Measurements from ENCODE around the gene PPP1R15A.

The PPP1R15A gene

GRCh38 chr19:48830965-48831364, 41.3 kb upstream of the PPP1R15A start:
- H2BK120ac ChIP-seq (ENCODE audit: low read depth, low read length): no peak overlapping the region
- no peak overlapping the region for H2AFZ ChIP-seq (ENCODE audit: low read length)
- H3K23ac ChIP-seq (ENCODE audit: low read depth, low read length, poor library complexity): no peak overlapping the region
- H3K4me2 ChIP-seq (ENCODE audit: insufficient read depth, low read length, poor library complexity, severe bottlenecking): no peak overlapping the region
- H2BK5ac ChIP-seq (ENCODE audit: low read length): no peak overlapping the region
- H3K14ac ChIP-seq (ENCODE audit: low read length): no peak overlapping the region
- no peak overlapping the region for H3K4ac ChIP-seq (ENCODE audit: low read length)
- peaks cover 12 to 20% of the 10 kb centered on the region in 2 donors for H3K36me3 ChIP-seq (replicated peaks in 1 of 2; ENCODE audit: control insufficient read depth in 2 of 2, insufficient read depth in 2 of 2, low read length in 2 of 2)
- H3K4me3 ChIP-seq (ENCODE audit: low read length in 2 of 2): no peak overlapping the region
- no peaks in the 10 kb centered on the region for H3K79me1 ChIP-seq (ENCODE audit: low read depth, low read length)
- no peak overlapping the region for H2AK5ac ChIP-seq (ENCODE audit: low read depth, low read length)
- H3K4me1 ChIP-seq (ENCODE audit: control insufficient read depth in 2 of 2, insufficient read depth in 1 of 2, low read depth in 1 of 2, low read length in 2 of 2): peaks cover 2 to 4% of the 10 kb centered on the region in 2 donors
- H3K9me3 ChIP-seq (replicated peaks in 1 of 2; ENCODE audit: control insufficient read depth in 2 of 2, insufficient read depth in 1 of 2, low read depth in 1 of 2, low read length in 2 of 2): no peaks in the 10 kb centered on the region
- no peak overlapping the region for H3K27ac ChIP-seq (replicated peaks; ENCODE audit: low read length)
- no peak overlapping the region for H3K9ac ChIP-seq (ENCODE audit: low read depth, low read length, poor library complexity)
- WGBS, 2 donors (ENCODE audit: extremely low coverage in 2 of 2, insufficient read length in 2 of 2, insufficient replicate concordance in 1 of 2): no CpG with 5 or more reads among the region's 4 CpGs
- no peak overlapping the region for H4K8ac ChIP-seq (ENCODE audit: low read depth, low read length)
- no peak overlapping the region for H2BK12ac ChIP-seq (ENCODE audit: low read length)
- H2BK15ac ChIP-seq (ENCODE audit: low read length): no peak overlapping the region
- no peak overlapping the region for H4K91ac ChIP-seq (ENCODE audit: low read depth, low read length, poor library complexity)
- H3K18ac ChIP-seq (ENCODE audit: low read length): no peak overlapping the region
- no peaks in the 10 kb centered on the region for H3K27me3 ChIP-seq (ENCODE audit: control insufficient read depth in 3 of 3, insufficient read depth in 3 of 3, low read depth in 1 of 3, low read length in 3 of 3)
- no peak for DNase-seq (ENCODE audit: low spot score)

GRCh38 chr19:48833049-48833448, 39.2 kb upstream of the PPP1R15A start:
- Histone ChIP-seq H3K27ac (replicated peaks; ENCODE audit: low read length) (no peak overlapping the region), H3K9ac (ENCODE audit: low read depth, low read length, poor library complexity) (no peak overlapping the region), H2BK120ac (ENCODE audit: low read depth, low read length) (no peak overlapping the region), H3K4me2 (ENCODE audit: insufficient read depth, low read length, poor library complexity, severe bottlenecking) (no peak overlapping the region), H2BK15ac (ENCODE audit: low read length) (no peak overlapping the region), H3K36me3 (replicated peaks in 1 of 2; ENCODE audit: control insufficient read depth in 2 of 2, insufficient read depth in 2 of 2, low read length in 2 of 2) (peaks cover 12 to 27% of the 10 kb centered on the region in 2 donors), H2BK5ac (ENCODE audit: low read length) (no peak overlapping the region), H3K4me3 (ENCODE audit: low read length in 2 of 2) (no peak overlapping the region), H3K18ac (ENCODE audit: low read length) (no peak overlapping the region), H3K79me1 (ENCODE audit: low read depth, low read length) (no peaks in the 10 kb centered on the region), H3K23ac (ENCODE audit: low read depth, low read length, poor library complexity) (no peak overlapping the region), H3K27me3 (ENCODE audit: control insufficient read depth in 3 of 3, insufficient read depth in 3 of 3, low read depth in 1 of 3, low read length in 3 of 3) (no peaks in the 10 kb centered on the region), H4K91ac (ENCODE audit: low read depth, low read length, poor library complexity) (no peak overlapping the region), H3K4ac (ENCODE audit: low read length) (no peak overlapping the region), H2BK12ac (ENCODE audit: low read length) (no peak overlapping the region), H3K9me3 (replicated peaks in 1 of 2; ENCODE audit: control insufficient read depth in 2 of 2, insufficient read depth in 1 of 2, low read depth in 1 of 2, low read length in 2 of 2) (no peaks in the 10 kb centered on the region), H4K8ac (ENCODE audit: low read depth, low read length) (no peak overlapping the region), H2AK5ac (ENCODE audit: low read depth, low read length) (no peak overlapping the region), H3K4me1 (ENCODE audit: control insufficient read depth in 2 of 2, insufficient read depth in 1 of 2, low read depth in 1 of 2, low read length in 2 of 2) (peaks cover 6 to 7% of the 10 kb centered on the region in 2 donors), H3K14ac (ENCODE audit: low read length) (no peak overlapping the region), H2AFZ (ENCODE audit: low read length) (no peak overlapping the region)
- WGBS, 2 donors (ENCODE audit: extremely low coverage in 2 of 2, insufficient read length in 2 of 2, insufficient replicate concordance in 1 of 2): no CpG with 5 or more reads among the region's 5 CpGs
- no peak for DNase-seq (ENCODE audit: low spot score)

- Histone ChIP-seq H3K9ac (ENCODE audit: low read depth, low read length, poor library complexity) (no peak overlapping the region), H3K27me3 (ENCODE audit: control insufficient read depth in 3 of 3, insufficient read depth in 3 of 3, low read depth in 1 of 3, low read length in 3 of 3) (no peaks in the 10 kb centered on the region), H3K4me2 (ENCODE audit: insufficient read depth, low read length, poor library complexity, severe bottlenecking) (no peak overlapping the region), H4K91ac (ENCODE audit: low read depth, low read length, poor library complexity) (no peak overlapping the region), H2BK5ac (ENCODE audit: low read length) (no peak overlapping the region), H3K36me3 (replicated peaks in 1 of 2; ENCODE audit: control insufficient read depth in 2 of 2, insufficient read depth in 2 of 2, low read length in 2 of 2) (peaks cover 15 to 30% of the 10 kb centered on the region in 2 donors), H2AFZ (ENCODE audit: low read length) (no peak overlapping the region), H3K23ac (ENCODE audit: low read depth, low read length, poor library complexity) (no peak overlapping the region), H2BK15ac (ENCODE audit: low read length) (no peak overlapping the region), H3K4ac (ENCODE audit: low read length) (no peak overlapping the region), H3K9me3 (replicated peaks in 1 of 2; ENCODE audit: control insufficient read depth in 2 of 2, insufficient read depth in 1 of 2, low read depth in 1 of 2, low read length in 2 of 2) (peaks cover 0 to 2% of the 10 kb centered on the region in 2 donors), H3K4me3 (ENCODE audit: low read length in 2 of 2) (no peak overlapping the region), H3K27ac (replicated peaks; ENCODE audit: low read length) (no peak overlapping the region), H3K14ac (ENCODE audit: low read length) (no peak overlapping the region), H2BK12ac (ENCODE audit: low read length) (no peak overlapping the region), H3K79me1 (ENCODE audit: low read depth, low read length) (no peaks in the 10 kb centered on the region), H4K8ac (ENCODE audit: low read depth, low read length) (peak overlapping the region; percentile 72), H3K18ac (ENCODE audit: low read length) (no peak overlapping the region), H2BK120ac (ENCODE audit: low read depth, low read length) (no peak overlapping the region), H3K4me1 (ENCODE audit: control insufficient read depth in 2 of 2, insufficient read depth in 1 of 2, low read depth in 1 of 2, low read length in 2 of 2) (peaks cover 7 to 8% of the 10 kb centered on the region in 2 donors), H2AK5ac (ENCODE audit: low read depth, low read length) (peak overlapping the region; percentile 46)
- WGBS, 2 donors (ENCODE audit: extremely low coverage in 2 of 2, insufficient read length in 2 of 2, insufficient replicate concordance in 1 of 2): no CpG with 5 or more reads among the region's 5 CpGs
- no peak for DNase-seq (ENCODE audit: low spot score)
Measured at GRCh38 chr19:48833977-48834376, 38.2 kb upstream of the PPP1R15A start.

- no peak overlapping the region for H4K91ac ChIP-seq (ENCODE audit: low read depth, low read length, poor library complexity)
- H3K9me3 ChIP-seq (replicated peaks in 1 of 2; ENCODE audit: control insufficient read depth in 2 of 2, insufficient read depth in 1 of 2, low read depth in 1 of 2, low read length in 2 of 2): peaks cover 0 to 3% of the 10 kb centered on the region in 2 donors
- H4K8ac ChIP-seq (ENCODE audit: low read depth, low read length): no peak overlapping the region
- H3K4me3 ChIP-seq (ENCODE audit: low read length in 2 of 2): peak overlapping the region; percentile 26 to 86
- peak overlapping the region; percentile 63 for H2BK15ac ChIP-seq (ENCODE audit: low read length)
- H3K14ac ChIP-seq (ENCODE audit: low read length): no peak overlapping the region
- peak overlapping the region; percentile 99 for H3K18ac ChIP-seq (ENCODE audit: low read length)
- H3K4me1 ChIP-seq (ENCODE audit: control insufficient read depth in 2 of 2, insufficient read depth in 1 of 2, low read depth in 1 of 2, low read length in 2 of 2): peaks cover 7 to 8% of the 10 kb centered on the region in 2 donors
- no peak overlapping the region for H2BK120ac ChIP-seq (ENCODE audit: low read depth, low read length)
- H3K27me3 ChIP-seq (ENCODE audit: control insufficient read depth in 3 of 3, insufficient read depth in 3 of 3, low read depth in 1 of 3, low read length in 3 of 3): no peaks in the 10 kb centered on the region
- peak overlapping the region; percentile 89 for H3K4me2 ChIP-seq (ENCODE audit: insufficient read depth, low read length, poor library complexity, severe bottlenecking)
- peak overlapping the region; percentile 94 for H2BK5ac ChIP-seq (ENCODE audit: low read length)
- peak; percentile 90 for DNase-seq (ENCODE audit: low spot score)
- H3K27ac ChIP-seq (replicated peaks; ENCODE audit: low read length): peak overlapping the region; percentile 90
- WGBS, 2 donors (ENCODE audit: extremely low coverage in 2 of 2, insufficient read length in 2 of 2, insufficient replicate concordance in 1 of 2): no CpG with 5 or more reads among the region's 12 CpGs
- peak overlapping the region; percentile 6 for H3K23ac ChIP-seq (ENCODE audit: low read depth, low read length, poor library complexity)
- peaks cover 16 to 35% of the 10 kb centered on the region in 2 donors for H3K36me3 ChIP-seq (replicated peaks in 1 of 2; ENCODE audit: control insufficient read depth in 2 of 2, insufficient read depth in 2 of 2, low read length in 2 of 2)
- H2AK5ac ChIP-seq (ENCODE audit: low read depth, low read length): peak overlapping the region; percentile 96
- H3K4ac ChIP-seq (ENCODE audit: low read length): no peak overlapping the region
- peak overlapping the region; percentile 24 for H3K9ac ChIP-seq (ENCODE audit: low read depth, low read length, poor library complexity)
- no peaks in the 10 kb centered on the region for H3K79me1 ChIP-seq (ENCODE audit: low read depth, low read length)
- peak overlapping the region; percentile 63 for H2AFZ ChIP-seq (ENCODE audit: low read length)
- H2BK12ac ChIP-seq (ENCODE audit: low read length): no peak overlapping the region
Measured at GRCh38 chr19:48835734-48836088, 36.5 kb upstream of the PPP1R15A start.

Measured in neuronal stem cell (in vitro differentiated cells).